HG02610 (cell line): ENCODE measurements around the gene TMEM125.

Source experiments
- ATAC-seq: cut with Tn5 transposase; IDR thresholded peaks from one replicate; pipeline ENCODE4 v1.9.1; 2021; ENCODE audit warnings: mild to moderate bottlenecking, moderate library complexity; ENCODE audit not compliant: unreplicated experiment

Gene TMEM125

GRCh38 chr1:43269627-43270375 is at the start of gene TMEM125:
Gene TMEM125, plus strand, starts transcription at chr1:43269983. Its CDS starts 2,740 bp downstream, at chr1:43272723.
- ATAC-seq, result no peak

- peak; percentile 73 for ATAC-seq
These were observed 48.6 kb upstream of the TMEM125 start for GRCh38 chr1:43220905-43221778.

DNA sequence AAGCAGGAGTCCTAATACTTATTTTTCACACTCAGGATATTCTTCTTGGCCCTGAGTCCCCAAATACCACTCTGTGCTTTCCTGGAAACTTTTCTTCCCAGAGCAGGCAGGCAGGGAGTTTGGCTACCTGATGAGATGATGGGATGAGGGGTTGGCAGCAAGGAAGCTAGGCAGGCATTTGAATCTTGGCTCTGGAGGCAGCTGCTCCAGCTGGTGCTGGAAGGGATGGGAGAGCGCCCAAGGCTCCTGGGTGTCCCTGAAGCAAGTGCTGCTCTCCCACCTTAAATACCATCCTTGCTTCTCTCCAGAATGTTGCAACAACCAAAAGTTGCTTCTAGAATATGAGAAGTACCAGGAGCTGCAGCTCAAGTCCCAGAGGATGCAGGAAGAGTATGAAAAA is 48.0 kb upstream of the TMEM125 start:
- ATAC-seq, result no peak

GRCh38 chr1:43222879-43223278 is 46.9 kb upstream of the TMEM125 start:
- no peak for ATAC-seq

- no peak for ATAC-seq
These were observed 44.6 kb upstream of the TMEM125 start for GRCh38 chr1:43225168-43225567.

DNA sequence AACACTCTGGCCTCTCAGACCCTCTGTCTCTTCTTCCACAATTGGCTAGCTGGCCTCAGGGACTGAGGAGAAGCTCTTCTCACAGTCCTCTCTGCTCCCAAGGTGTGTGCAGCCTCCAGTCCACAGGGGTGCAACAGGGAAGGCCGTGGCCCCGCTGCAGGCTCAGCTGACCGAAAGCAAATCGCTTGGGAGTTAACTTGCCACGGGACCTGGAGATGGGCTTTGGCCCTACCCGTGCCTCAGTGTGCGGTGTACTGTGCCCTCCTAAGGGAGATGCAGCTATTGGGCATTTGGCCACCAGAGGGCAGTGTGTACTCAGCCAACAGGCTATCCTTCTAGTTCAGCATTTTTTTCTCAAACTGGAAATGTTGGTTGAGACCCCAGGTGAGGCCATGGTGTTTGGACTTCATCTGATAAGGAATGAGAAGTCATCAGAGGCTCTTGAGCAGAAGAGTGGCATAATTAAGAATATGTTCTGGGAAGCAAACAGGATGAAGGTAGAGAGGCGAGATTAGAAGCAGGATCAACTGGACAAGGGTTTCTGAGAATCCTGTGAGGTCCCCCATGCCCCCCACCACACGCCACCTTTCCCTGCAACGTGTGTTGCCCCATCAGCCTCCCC is 42.5 kb upstream of the TMEM125 start:
- no peak for ATAC-seq

DNA sequence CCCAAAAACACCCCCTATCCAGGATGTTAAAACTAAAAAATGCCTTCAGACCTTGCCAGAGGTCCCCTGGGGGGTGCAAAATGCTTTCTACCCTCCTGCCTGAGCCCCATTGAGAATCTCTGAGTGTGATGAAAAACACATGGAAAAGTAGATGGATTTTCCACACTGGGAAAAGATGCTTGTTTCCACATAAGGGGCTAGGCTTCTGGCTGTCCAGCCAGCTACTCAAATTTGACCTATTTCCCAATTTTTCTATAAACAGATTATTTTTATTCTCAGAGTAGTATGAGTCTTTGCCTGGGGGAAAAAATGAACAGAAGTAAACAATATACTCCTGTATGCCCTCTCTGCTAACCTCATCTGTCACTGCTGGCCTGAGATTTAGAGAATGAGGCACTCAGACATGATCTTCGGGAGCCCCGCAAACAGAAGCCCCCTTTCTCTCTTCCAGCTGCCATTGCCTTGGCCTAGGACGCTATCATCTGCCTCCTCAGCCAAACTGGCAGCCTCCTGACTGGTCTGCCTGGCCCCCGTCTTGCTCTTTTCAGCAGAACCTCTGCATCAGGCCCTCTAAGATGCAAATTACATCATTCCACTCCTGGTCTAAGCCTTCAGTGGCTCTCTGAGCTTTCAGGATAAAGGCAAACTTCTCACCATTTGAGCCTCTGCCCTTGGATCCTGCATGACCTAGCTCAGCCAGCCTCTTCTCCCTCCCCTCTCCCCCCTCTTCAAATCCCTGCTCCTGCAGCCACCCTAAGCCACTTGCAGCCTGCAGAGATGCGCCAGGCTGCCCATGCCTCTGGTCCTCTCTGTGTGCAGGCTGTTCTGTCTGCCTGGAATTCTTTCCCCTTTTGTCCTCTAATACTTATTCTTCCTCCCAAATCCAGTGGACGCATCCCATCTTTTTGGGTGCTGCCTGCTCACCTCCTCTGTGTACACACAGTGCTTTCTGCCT is 39.7 kb upstream of the TMEM125 start:
- ATAC-seq, result no peak

DNA sequence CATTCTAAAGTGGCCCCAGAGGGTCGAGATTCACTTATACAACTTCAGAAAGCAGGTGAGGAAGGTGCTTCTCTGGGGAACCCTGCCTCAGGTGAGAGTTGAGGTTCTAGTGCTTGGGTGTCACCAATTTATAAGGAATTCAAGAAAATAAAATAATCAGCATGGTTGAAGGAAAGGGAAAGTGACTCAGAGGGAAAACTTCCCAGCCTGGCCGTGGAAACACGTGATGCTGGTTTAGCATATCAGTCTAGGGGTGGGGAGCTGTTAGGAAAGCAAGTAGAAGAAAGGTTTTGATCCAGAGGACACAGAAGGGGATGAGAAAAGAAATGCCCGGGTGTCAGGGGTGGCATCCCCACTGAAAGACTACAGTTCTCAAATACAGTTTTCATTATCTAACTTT is 37.7 kb upstream of the TMEM125 start:
- no peak for ATAC-seq

- no peak for ATAC-seq
These were observed 37.3 kb upstream of the TMEM125 start for GRCh38 chr1:43232482-43232881.

- no peak for ATAC-seq
These were observed 36.2 kb upstream of the TMEM125 start for GRCh38 chr1:43233631-43234030.

DNA sequence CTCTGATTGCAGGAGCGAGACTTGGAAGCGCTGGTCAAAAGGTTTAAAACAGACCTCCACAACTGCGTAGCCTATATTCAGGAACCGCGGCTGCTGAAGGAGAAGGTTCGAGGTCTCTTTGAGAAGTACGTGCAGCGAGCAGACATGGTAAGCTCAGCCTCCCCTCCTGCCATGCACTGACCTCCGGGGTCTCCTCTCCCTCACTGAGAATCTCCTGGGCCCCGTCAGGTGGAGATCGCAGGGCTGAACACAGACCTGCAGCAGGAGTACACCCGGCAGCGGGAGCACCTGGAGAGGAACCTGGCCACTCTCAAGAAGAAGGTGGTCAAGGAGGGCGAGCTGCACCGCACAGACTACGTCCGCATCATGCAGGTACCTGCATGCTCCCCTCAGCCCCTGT is 35.5 kb upstream of the TMEM125 start:
- ATAC-seq, result no peak

GRCh38 chr1:43235040-43235439 is 34.7 kb upstream of the TMEM125 start:
- ATAC-seq, result no peak

DNA sequence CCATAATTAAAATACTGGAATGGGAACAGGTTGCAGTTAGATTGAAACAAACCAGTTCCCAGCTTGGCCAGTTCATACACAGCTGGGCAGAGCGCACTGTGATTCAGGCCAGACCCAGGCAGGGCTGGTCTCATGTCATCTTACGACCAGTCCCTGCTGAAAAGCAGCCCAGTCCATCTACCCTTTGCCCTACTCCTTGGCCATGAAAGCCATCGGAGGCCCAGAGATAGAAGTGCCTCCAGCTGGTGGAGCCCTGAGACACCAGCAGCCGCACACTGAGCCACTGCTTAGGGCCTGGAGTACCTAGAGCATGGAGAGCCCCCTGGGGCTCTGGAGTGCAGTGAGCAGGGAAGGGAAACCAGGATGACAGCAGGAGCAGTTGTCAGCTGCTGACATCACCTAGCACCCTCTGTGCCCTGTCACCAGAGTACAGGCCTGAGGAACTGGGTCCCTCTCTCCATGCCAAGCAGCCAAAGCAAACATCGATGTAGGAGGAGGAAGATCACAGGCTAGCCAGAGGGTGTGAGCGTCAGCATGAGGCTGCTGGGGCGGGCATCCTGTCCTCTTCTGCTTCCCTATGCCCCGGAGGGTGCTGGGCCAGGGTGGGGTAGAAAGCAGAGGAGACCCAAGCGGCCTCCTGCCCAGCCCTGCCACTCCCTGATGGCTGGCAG is 34.2 kb upstream of the TMEM125 start:
- no peak for ATAC-seq

DNA sequence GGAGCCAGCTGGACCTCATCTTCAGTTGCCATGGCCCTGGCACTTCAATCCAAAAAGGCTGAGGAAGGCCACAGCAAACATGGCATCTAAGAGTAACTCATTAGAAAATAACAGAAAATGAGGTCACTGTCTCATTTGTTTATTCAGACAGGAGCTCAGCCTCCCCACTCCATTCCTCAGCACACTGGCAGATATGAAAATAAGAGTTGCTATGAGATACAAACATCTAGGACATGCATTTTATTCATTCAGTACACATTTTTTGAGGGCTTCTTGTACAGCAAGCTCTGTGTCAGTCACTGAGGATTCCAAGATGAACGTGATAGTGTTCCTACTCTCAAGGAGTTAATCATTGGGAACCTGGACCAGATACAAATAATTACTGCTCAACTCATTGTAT is 32.7 kb upstream of the TMEM125 start:
- ATAC-seq, result no peak

GRCh38 chr1:43238085-43238484 is 31.7 kb upstream of the TMEM125 start:
- no peak for ATAC-seq

DNA sequence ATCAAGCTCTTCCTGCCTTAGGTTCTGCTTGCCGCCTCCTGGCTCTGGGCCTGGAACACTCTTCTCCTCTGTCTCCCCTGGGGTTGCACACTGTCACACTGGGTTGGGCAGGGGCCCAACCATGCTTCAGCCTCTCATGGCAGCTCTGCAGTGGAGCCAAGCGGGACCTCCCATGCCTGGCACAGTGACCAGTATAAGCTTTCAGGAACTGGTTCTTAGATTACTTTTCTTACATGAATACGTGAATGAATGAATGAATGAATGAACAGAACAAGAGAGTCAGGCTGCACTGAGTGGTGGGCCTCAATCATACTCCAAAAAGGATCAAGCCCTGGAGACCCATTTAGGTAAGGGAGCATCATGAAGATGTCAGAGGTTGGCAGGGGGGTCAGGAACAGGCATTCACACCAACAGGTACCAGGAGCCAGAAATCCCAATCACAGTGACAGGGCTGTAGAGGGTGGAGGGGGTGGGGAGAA is 30.8 kb upstream of the TMEM125 start:
- ATAC-seq, result peak; percentile 25

DNA sequence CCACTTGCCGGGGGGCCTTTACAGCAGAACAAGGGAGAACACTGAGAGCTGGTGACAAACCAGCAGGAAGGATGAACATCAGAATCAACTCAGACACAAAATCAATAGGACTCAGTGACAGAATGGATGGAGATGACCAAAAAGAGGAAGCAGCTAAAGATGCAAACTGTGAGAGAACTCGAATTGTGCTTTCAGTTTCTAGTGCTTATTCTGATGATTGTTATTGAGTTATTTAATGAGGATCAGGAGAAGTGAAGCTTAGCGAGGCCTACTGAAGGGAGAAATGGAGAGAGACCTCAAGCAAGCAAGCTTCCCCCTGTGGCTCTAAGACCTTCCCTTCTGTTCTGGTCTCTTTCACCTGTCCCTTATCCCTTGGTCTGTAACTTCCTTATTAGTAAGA is 30.3 kb upstream of the TMEM125 start:
- peak; percentile 55 for ATAC-seq

GRCh38 chr1:43241413-43241836 is 28.4 kb upstream of the TMEM125 start:
- no peak for ATAC-seq

- ATAC-seq, result no peak
These were observed 26.5 kb upstream of the TMEM125 start for GRCh38 chr1:43243299-43243698.
